A549 (cell line): ENCODE results near the gene ZNF341.

ENCODE experiments used
- CEBPB ChIP-seq, 2 experiments: fragments of >200 bp in 1 of 2; sonication (Bioruptor Twin) in 1 of 2; formaldehyde crosslinking in 1 of 2; IDR thresholded peaks; 2 replicates each; pipeline ENCODE4 v1.6.1; 2012 to 2016
- CTCF ChIP-seq: fragments of >200 bp; sonication (Bioruptor Twin); formaldehyde crosslinking; IDR thresholded peaks from 3 replicates; pipeline ENCODE4 v1.5.1; 2016
- JUNB ChIP-seq: fragments of >200 bp; sonication (Bioruptor Twin); formaldehyde crosslinking; IDR thresholded peaks from 2 replicates; pipeline ENCODE4 v1.6.1; 2016
- MAX ChIP-seq: IDR thresholded peaks from 2 replicates; pipeline ENCODE4 v1.6.1; 2012
- POLR2A ChIP-seq: IDR thresholded peaks from 2 replicates; pipeline ENCODE4 v1.6.1; 2012; ENCODE audit warnings: mild to moderate bottlenecking, low read length
- POLR2AphosphoS2 ChIP-seq: conservative IDR thresholded peaks from 2 replicates; pipeline ENCODE4 v1.6.1; 2012; ENCODE audit warnings: low read length, improper control_type of control experiment, inconsistent platforms
- RCOR1 ChIP-seq: fragments of 150-350 bp; IDR thresholded peaks from 2 replicates; pipeline ENCODE4 v1.6.1; 2014; ENCODE audit warnings: antibody characterized with exemption, low read length, low read depth
- RFX5 ChIP-seq: fragments of 450-650 bp; IDR thresholded peaks from 2 replicates; pipeline ENCODE4 v1.7.1; 2014; ENCODE audit warnings: antibody characterized with exemption, mild to moderate bottlenecking, moderate library complexity
- RNF2 ChIP-seq: fragments of 200-600 bp; sonication (generic); IDR thresholded peaks from 2 replicates; pipeline ENCODE4 v1.6.1; 2016; ENCODE audit warnings: low read depth, mild to moderate bottlenecking, antibody characterized with exemption, moderate library complexity, borderline replicate concordance
- SREBF2 ChIP-seq: fragments of 450-650 bp; IDR thresholded peaks from 2 replicates; pipeline ENCODE4 v1.6.1; 2014; ENCODE audit warnings: mild to moderate bottlenecking, moderate library complexity
- TF ChIP-seq, protein P1 (sequence below): IDR thresholded peaks from 2 replicates; pipeline ENCODE4 v1.6.1; 2012

DNA sequence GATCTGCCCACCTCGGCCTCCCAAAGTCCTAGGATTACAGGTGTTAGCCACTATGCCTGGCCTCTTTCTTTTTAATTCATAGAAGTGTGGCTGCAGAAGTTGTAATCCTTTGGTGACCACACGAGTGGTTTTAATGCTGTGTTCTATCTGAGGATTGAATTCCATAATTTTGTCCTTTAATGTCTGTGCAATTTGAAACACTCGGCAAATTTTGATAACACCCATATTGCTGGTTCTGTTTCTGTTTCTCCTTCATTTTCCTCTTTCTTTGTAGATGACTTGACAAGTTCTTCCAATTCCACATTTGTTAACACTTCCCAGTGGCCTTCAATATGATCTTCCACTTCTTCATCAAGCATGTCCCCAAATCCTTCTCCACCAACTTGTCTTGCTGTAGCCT, 76.6 kb downstream of the ZNF341 start:
- TF ChIP-seq POLR2A (no peak), CTCF (no peak), SREBF2 (no peak), RNF2 (no peak), RFX5 (no peak), JUNB (no peak), RCOR1 (no peak), POLR2AphosphoS2 (no peak), CEBPB (IDR thresholded peaks at IDR 0.05) (no peak), MAX (no peak)
- TF ChIP-seq, protein P1, sequence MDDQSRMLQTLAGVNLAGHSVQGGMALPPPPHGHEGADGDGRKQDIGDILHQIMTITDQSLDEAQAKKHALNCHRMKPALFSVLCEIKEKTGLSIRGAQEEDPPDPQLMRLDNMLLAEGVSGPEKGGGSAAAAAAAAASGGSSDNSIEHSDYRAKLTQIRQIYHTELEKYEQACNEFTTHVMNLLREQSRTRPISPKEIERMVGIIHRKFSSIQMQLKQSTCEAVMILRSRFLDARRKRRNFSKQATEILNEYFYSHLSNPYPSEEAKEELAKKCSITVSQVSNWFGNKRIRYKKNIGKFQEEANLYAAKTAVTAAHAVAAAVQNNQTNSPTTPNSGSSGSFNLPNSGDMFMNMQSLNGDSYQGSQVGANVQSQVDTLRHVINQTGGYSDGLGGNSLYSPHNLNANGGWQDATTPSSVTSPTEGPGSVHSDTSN, result no peak
